Vagina (tissue), 2 donors: ENCODE measurements around the gene LSG1. TPM values are rescaled to one million over a fixed set of nuclear protein-coding genes. Genes with fewer than 3 reads are reported as not detected.

Experiments
- DNase-seq, 2 donors: peaks; one replicate each; pipeline ENCODE4 v3.0.0-alpha.2; 2017; ENCODE audit errors: extremely low spot score in 2 of 2
- H3K27ac ChIP-seq: fragments of 200-600 bp; sonication (generic); one replicate; pipeline ENCODE4 v1.5.1; 2019
- H3K27me3 ChIP-seq: fragments of 200-600 bp; sonication (generic); one replicate; pipeline ENCODE4 v1.5.1; 2019
- H3K36me3 ChIP-seq, 2 donors: fragments of 200-600 bp; sonication (generic); one replicate each; pipeline ENCODE4 v1.5.1; 2017 to 2019
- H3K4me1 ChIP-seq: fragments of 200-600 bp; sonication (generic); one replicate; pipeline ENCODE4 v1.5.1; 2019
- H3K4me3 ChIP-seq, 2 donors: fragments of 200-600 bp; sonication (generic); 1 replicate in 1 of 2; 2 replicates in 1 of 2; pipeline ENCODE4 v1.5.1; 2016 to 2019
- H3K9me3 ChIP-seq: fragments of 200-600 bp; sonication (generic); one replicate; pipeline ENCODE4 v1.5.1; 2019
- POLR2A ChIP-seq, 2 donors: fragments of 450-650 bp; IDR thresholded peaks; one replicate each; pipeline ENCODE4 v1.6.1; 2017; ENCODE audit warnings: antibody characterized with exemption in 2 of 2, mild to moderate bottlenecking in 2 of 2, moderate library complexity in 2 of 2
- POLR2AphosphoS5 ChIP-seq, 2 donors: sonication (generic); formaldehyde crosslinking; IDR thresholded peaks; one replicate each; pipeline ENCODE4 v1.9.0; 2017; ENCODE audit warnings: antibody characterized with exemption in 2 of 2, mild to moderate bottlenecking in 2 of 2, low read depth in 1 of 2; ENCODE audit not compliant: insufficient read depth in 1 of 2
- intact Hi-C: fragments of 100-400 bp; cut with DNase I; formaldehyde crosslinking; loops from one replicate; pipeline ENCODE4 v1.15.1; 2023
- total RNA-seq: library from RNA; depleted of rRNA; stranded (reverse); fragments of >200 nt; gene quantifications from one replicate; pipeline ENCODE4 v1.2.3, GENCODE V29; 2016
- TF ChIP-seq, protein P1 (sequence below), 3 experiments: fragments of 450-650 bp in 2 of 3; fragments of 200-600 bp in 1 of 3; sonication (generic) in 1 of 3; IDR thresholded peaks; one replicate each; pipeline ENCODE4 v1.5.1; 2017 to 2019; ENCODE audit warnings: antibody characterized with exemption in 3 of 3, mild to moderate bottlenecking in 2 of 3, moderate library complexity in 2 of 3

Gene LSG1
- total RNA-seq, 1 donor from 2014 or later, result 40.3 TPM

DNA sequence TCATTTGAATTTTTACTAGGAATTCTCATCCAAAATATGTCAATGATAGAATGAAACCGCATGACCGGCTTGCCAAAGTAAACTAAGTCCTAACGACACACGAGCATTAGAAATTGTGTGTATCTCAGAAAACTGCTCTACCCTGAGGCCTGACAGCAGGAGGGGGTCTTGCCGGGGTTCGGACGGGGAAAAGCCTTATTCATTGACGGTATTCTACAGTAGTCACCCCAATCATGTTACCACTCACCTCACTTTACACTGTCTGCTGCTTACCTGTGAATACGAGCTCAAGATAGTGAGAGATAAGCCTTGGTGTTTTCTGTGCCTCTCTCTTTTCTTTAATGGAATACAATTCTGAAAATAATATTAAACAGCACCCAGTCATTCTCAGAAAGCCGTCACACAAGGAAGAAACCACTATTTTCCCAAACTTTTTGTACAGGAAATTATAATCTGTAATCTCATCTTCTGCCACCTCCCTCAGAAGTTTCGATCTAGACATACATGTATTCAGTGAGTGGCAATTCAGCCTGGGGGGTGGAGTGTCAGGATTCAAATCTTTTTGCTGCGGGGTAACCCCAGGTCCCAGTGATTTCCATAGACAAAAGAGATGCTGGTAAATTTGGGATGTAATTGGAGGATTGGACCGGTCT is 13.2 kb upstream of the LSG1 start:
- H3K4me3 ChIP-seq, result peak overlapping the region; percentile 62 to 75
- H3K36me3 ChIP-seq, result no peaks in the 10 kb centered on the region
- H3K27ac ChIP-seq, result peak overlapping the region; percentile 90
- DNase-seq, result no peak
- no peaks in the 10 kb centered on the region for H3K9me3 ChIP-seq
- peaks cover 45% of the 10 kb centered on the region for H3K4me1 ChIP-seq
- H3K27me3 ChIP-seq, result no peaks in the 10 kb centered on the region
- TF ChIP-seq POLR2AphosphoS5 (IDR thresholded peaks at IDR 0.05; ENCODE audit: insufficient read depth in 1 of 2, low read depth in 1 of 2), result no peak
- TF ChIP-seq, protein P1, sequence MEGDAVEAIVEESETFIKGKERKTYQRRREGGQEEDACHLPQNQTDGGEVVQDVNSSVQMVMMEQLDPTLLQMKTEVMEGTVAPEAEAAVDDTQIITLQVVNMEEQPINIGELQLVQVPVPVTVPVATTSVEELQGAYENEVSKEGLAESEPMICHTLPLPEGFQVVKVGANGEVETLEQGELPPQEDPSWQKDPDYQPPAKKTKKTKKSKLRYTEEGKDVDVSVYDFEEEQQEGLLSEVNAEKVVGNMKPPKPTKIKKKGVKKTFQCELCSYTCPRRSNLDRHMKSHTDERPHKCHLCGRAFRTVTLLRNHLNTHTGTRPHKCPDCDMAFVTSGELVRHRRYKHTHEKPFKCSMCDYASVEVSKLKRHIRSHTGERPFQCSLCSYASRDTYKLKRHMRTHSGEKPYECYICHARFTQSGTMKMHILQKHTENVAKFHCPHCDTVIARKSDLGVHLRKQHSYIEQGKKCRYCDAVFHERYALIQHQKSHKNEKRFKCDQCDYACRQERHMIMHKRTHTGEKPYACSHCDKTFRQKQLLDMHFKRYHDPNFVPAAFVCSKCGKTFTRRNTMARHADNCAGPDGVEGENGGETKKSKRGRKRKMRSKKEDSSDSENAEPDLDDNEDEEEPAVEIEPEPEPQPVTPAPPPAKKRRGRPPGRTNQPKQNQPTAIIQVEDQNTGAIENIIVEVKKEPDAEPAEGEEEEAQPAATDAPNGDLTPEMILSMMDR (IDR thresholded peaks at IDR 0.05), result no peak
- no peak for TF ChIP-seq POLR2A (IDR thresholded peaks at IDR 0.05)
- intact Hi-C loops, result loop anchor here (1.0 to 10.0 kb wide), 3 partner anchors 422 to 860 kb away; partner anchors contain the start of gene PPP1R2

GRCh38 chr3:194683380-194683779 is 11.4 kb upstream of the LSG1 start:
- H3K27me3 ChIP-seq, result no peaks in the 10 kb centered on the region
- H3K36me3 ChIP-seq, result no peaks in the 10 kb centered on the region
- intact Hi-C loops, result loop anchor here (2.0 to 10.0 kb wide), 2 partner anchors 573 to 861 kb away; partner anchors contain the start of gene PPP1R2
- no peaks in the 10 kb centered on the region for H3K9me3 ChIP-seq
- no peak overlapping the region for H3K4me3 ChIP-seq
- DNase-seq, result no peak
- peak overlapping the region; percentile 47 for H3K27ac ChIP-seq
- TF ChIP-seq POLR2AphosphoS5 (IDR thresholded peaks at IDR 0.05; ENCODE audit: insufficient read depth in 1 of 2, low read depth in 1 of 2) (no peak), POLR2A (IDR thresholded peaks at IDR 0.05) (no peak)
- TF ChIP-seq, protein P1 (IDR thresholded peaks at IDR 0.05), result no peak
- peaks cover 31% of the 10 kb centered on the region for H3K4me1 ChIP-seq

GRCh38 chr3:194682694-194683310 is 10.8 kb upstream of the LSG1 start:
- Histone ChIP-seq H3K9me3 (no peaks in the 10 kb centered on the region), H3K27me3 (no peaks in the 10 kb centered on the region), H3K4me1 (peaks cover 25% of the 10 kb centered on the region), H3K36me3 (no peaks in the 10 kb centered on the region), H3K27ac (peak overlapping the region; percentile 47), H3K4me3 (no peak overlapping the region)
- peak in 1 of 2 donors; percentile 90 for DNase-seq
- intact Hi-C loops, result loop anchor here (2.0 to 10.0 kb wide), 2 partner anchors 574 to 862 kb away; partner anchors contain the start of gene PPP1R2
- TF ChIP-seq, protein P1 (IDR thresholded peaks at IDR 0.05), result peak; percentile 67 to 95 (median 82)
- TF ChIP-seq POLR2AphosphoS5 (IDR thresholded peaks at IDR 0.05; ENCODE audit: insufficient read depth in 1 of 2, low read depth in 1 of 2) (peak; percentile 50 to 87), POLR2A (IDR thresholded peaks at IDR 0.05) (no peak)

DNA sequence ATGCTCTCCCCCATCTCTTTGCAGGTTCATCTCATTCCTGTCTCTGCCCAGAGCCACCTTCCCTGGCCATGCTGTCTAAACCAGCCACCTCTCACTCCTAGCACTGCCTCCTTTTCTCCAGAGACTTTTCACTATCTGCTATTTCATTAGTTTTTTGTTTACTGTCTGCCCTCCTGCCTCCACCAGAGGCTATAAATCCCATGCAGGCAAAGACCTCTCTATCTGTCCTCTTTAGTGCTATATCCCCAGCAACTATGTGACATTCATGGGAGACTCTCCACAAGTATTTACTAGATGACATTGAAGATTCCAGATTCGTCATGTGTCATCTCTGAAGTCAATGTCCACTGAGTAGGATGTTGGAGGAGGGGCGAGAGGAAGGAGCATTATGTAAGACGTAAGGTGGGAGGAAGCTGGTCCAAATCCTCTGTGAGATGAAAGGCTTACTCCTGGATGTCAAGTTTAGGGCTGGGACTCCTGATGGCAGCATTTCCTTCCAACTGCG is 10.2 kb upstream of the LSG1 start:
- intact Hi-C loops, result loop anchor here (2.0 to 10.0 kb wide), 2 partner anchors 575 to 863 kb away; partner anchors contain the start of gene PPP1R2
- H3K27ac ChIP-seq, result peak overlapping the region; percentile 47
- TF ChIP-seq, protein P1 (IDR thresholded peaks at IDR 0.05), result no peak
- no peak for TF ChIP-seq POLR2A (IDR thresholded peaks at IDR 0.05)
- TF ChIP-seq POLR2AphosphoS5 (IDR thresholded peaks at IDR 0.05; ENCODE audit: insufficient read depth in 1 of 2, low read depth in 1 of 2), result no peak
- no peaks in the 10 kb centered on the region for H3K9me3 ChIP-seq
- no peaks in the 10 kb centered on the region for H3K36me3 ChIP-seq
- peaks cover 21% of the 10 kb centered on the region for H3K4me1 ChIP-seq
- no peak for DNase-seq
- H3K27me3 ChIP-seq, result no peaks in the 10 kb centered on the region
- no peak overlapping the region for H3K4me3 ChIP-seq
